SK-N-SH (cell line): ENCODE measurements around the gene PICK1. TPM values are rescaled to one million over a fixed set of nuclear protein-coding genes. Genes with fewer than 3 reads are reported as not detected.

Source experiments
- CTCF ChIA-PET: fragments of 300-600, 350-600 bp; formaldehyde crosslinking; extraction: SDS; loops from one replicate; lab custom pipeline; 2021; lab: Yijun Ruan, JAX
- POLR2A ChIA-PET: fragments of 350-600 bp; sonication (Branson Sonifier 250); formaldehyde crosslinking; extraction: SDS; loops from one replicate; lab custom pipeline; 2020; ENCODE audit warnings: antibody characterized with exemption, inconsistent platforms; lab: Yijun Ruan, JAX
- DNase-seq: peaks from one replicate; pipeline ENCODE4 v3.0.0; 2012
- H2AFZ ChIP-seq: fragments of 200-600 bp; sonication (generic); 2 replicates; pipeline ENCODE4 v1.8.1; 2016; ENCODE audit warnings: antibody characterized with exemption, mild to moderate bottlenecking, low read depth
- H3F3A ChIP-seq: fragments of 200-600 bp; sonication (generic); replicated peaks from 2 replicates; pipeline ENCODE3; 2016; ENCODE audit warnings: antibody characterized with exemption, mild to moderate bottlenecking; ENCODE audit not compliant: insufficient read depth
- H3K27ac ChIP-seq, 2 experiments: fragments of 200-500 bp in 1 of 2; fragments of 200-600 bp in 1 of 2; sonication (Bioruptor generic) in 1 of 2; sonication (generic), shearing (Covaris generic) in 1 of 2; 2 replicates each; pipeline versions ENCODE4 v1.5.1 to v1.6.1; 2014 to 2016; ENCODE audit warnings: low read depth in 2 of 2, inconsistent platforms in 1 of 2, low read length in 1 of 2, mild to moderate bottlenecking in 1 of 2, mixed read lengths in 1 of 2
- H3K27me3 ChIP-seq: fragments of 200-600 bp; sonication (generic), shearing (Covaris generic); 2 replicates; pipeline ENCODE4 v1.6.1; 2016; ENCODE audit warnings: mixed run types; ENCODE audit not compliant: insufficient read depth
- H3K36me3 ChIP-seq, 2 experiments: fragments of 200-500 bp in 1 of 2; fragments of 200-600 bp in 1 of 2; sonication (Bioruptor generic) in 1 of 2; sonication (generic) in 1 of 2; replicated peaks in 1 of 2; 2 replicates each; pipeline versions ENCODE3 to v1.5.1; 2014 to 2016; ENCODE audit warnings: low read length in 1 of 2, mild to moderate bottlenecking in 1 of 2; ENCODE audit not compliant: insufficient read depth in 2 of 2, control insufficient read depth in 1 of 2
- H3K4me1 ChIP-seq, 2 experiments: fragments of 200-500 bp in 1 of 2; fragments of 200-600 bp in 1 of 2; sonication (Bioruptor generic) in 1 of 2; sonication (generic), shearing (Covaris generic) in 1 of 2; 2 replicates each; pipeline versions ENCODE4 v1.5.1 to v1.6.1; 2014 to 2016; ENCODE audit warnings: low read depth in 1 of 2, low read length in 1 of 2, mixed run types in 1 of 2; ENCODE audit not compliant: insufficient read depth in 2 of 2, control insufficient read depth in 1 of 2
- H3K4me2 ChIP-seq: fragments of 200-600 bp; sonication (generic), shearing (Covaris generic); 2 replicates; pipeline ENCODE4 v1.6.1; 2017; ENCODE audit warnings: mixed run types
- H3K4me3 ChIP-seq, 2 experiments: fragments of 200-500 bp in 1 of 2; fragments of 200-600 bp in 1 of 2; sonication (Bioruptor generic) in 1 of 2; sonication (generic), shearing (Covaris generic) in 1 of 2; 2 replicates each; pipeline versions ENCODE4 v1.5.1 to v1.8.1; 2014 to 2016; ENCODE audit warnings: low read depth in 2 of 2, inconsistent platforms in 1 of 2, low read length in 1 of 2, mild to moderate bottlenecking in 1 of 2, mixed read lengths in 1 of 2, moderate library complexity in 1 of 2
- H3K79me2 ChIP-seq: fragments of 200-600 bp; sonication (generic); 2 replicates; pipeline ENCODE4 v1.8.1; 2017; ENCODE audit warnings: mild to moderate bottlenecking; ENCODE audit not compliant: insufficient read depth
- H3K9ac ChIP-seq: fragments of 200-600 bp; sonication (generic); 2 replicates; pipeline ENCODE4 v1.6.1; 2017; ENCODE audit warnings: mixed run types
- H3K9me2 ChIP-seq: fragments of 200-600 bp; sonication (generic); 2 replicates; pipeline ENCODE4 v1.6.1; 2017; ENCODE audit warnings: mixed run types
- H3K9me3 ChIP-seq: fragments of 200-600 bp; sonication (generic); 2 replicates; pipeline ENCODE4 v1.6.1; 2017; ENCODE audit warnings: mixed run types, mild to moderate bottlenecking, moderate library complexity
- H4K20me1 ChIP-seq: fragments of 200-600 bp; sonication (generic); 2 replicates; pipeline ENCODE4 v1.6.1; 2017; ENCODE audit warnings: mild to moderate bottlenecking, mixed run types; ENCODE audit not compliant: insufficient read depth
- EZH2phosphoT487 ChIP-seq: fragments of 200-600 bp; sonication (generic); IDR thresholded peaks from 2 replicates; pipeline ENCODE4 v1.6.1; 2017; ENCODE audit warnings: low read depth, mixed run types, mild to moderate bottlenecking, antibody characterized with exemption, moderate library complexity, borderline replicate concordance
- FOSL2 ChIP-seq: IDR thresholded peaks from 2 replicates; pipeline ENCODE4 v1.4.0; 2012; ENCODE audit warnings: low read depth, mild to moderate bottlenecking, moderate library complexity, borderline replicate concordance
- FOXJ3 ChIP-seq: sonication (generic); formaldehyde crosslinking; IDR thresholded peaks from 2 replicates; pipeline ENCODE4 v1.5.1; 2020; ENCODE audit warnings: mild to moderate bottlenecking, missing genetic modification reagents
- FOXM1 ChIP-seq: IDR thresholded peaks from 2 replicates; pipeline ENCODE4 v1.4.0; 2012; ENCODE audit warnings: low read depth, mild to moderate bottlenecking
- GABPA ChIP-seq: IDR thresholded peaks from 2 replicates; pipeline ENCODE4 v1.4.0; 2012; ENCODE audit warnings: low read depth, mild to moderate bottlenecking
- GATA2 ChIP-seq: sonication (generic); formaldehyde crosslinking; IDR thresholded peaks from 2 replicates; pipeline ENCODE4 v1.5.0; 2020; ENCODE audit warnings: mild to moderate bottlenecking, missing genetic modification reagents
- MEF2A ChIP-seq: IDR thresholded peaks from 2 replicates; pipeline ENCODE4 v1.4.0; 2012; ENCODE audit warnings: low read depth, borderline replicate concordance
- NFIC ChIP-seq: IDR thresholded peaks from 2 replicates; pipeline ENCODE4 v1.4.0; 2012; ENCODE audit warnings: borderline replicate concordance
- NRF1 ChIP-seq: IDR thresholded peaks from 2 replicates; pipeline ENCODE4 v1.6.1; 2012; ENCODE audit warnings: low read depth, mild to moderate bottlenecking, low read length
- RAD21 ChIP-seq: IDR thresholded peaks from 2 replicates; pipeline ENCODE4 v1.6.1; 2012; ENCODE audit warnings: mild to moderate bottlenecking, low read length
- RFX5 ChIP-seq: IDR thresholded peaks from 2 replicates; pipeline ENCODE4 v1.6.1; 2012; ENCODE audit warnings: mild to moderate bottlenecking, improper control_type of control experiment, low read length
- TAF1 ChIP-seq: IDR thresholded peaks from 2 replicates; pipeline ENCODE4 v1.6.1; 2012; ENCODE audit warnings: low read depth, mild to moderate bottlenecking, low read length, moderate library complexity, borderline replicate concordance
- TCF12 ChIP-seq: IDR thresholded peaks from 2 replicates; pipeline ENCODE4 v1.4.0; 2012
- TEAD4 ChIP-seq: IDR thresholded peaks from 2 replicates; pipeline ENCODE4 v1.4.0; 2012; ENCODE audit warnings: mild to moderate bottlenecking, borderline replicate concordance; ENCODE audit not compliant: insufficient read depth
- YY1 ChIP-seq: IDR thresholded peaks from 2 replicates; pipeline ENCODE4 v1.4.0; 2012; ENCODE audit warnings: low read depth, mild to moderate bottlenecking
- WGBS: methylation state at CpG from one replicate; pipeline ENCODE4 v1.1.6; 2017; ENCODE audit warnings: low lambda C conversion rate; 5-methylcytosine and 5-hydroxymethylcytosine counted together
- polyA plus RNA-seq, 3 experiments: library from polyadenylated mRNA; depleted of rRNA; stranded (reverse); fragments of >200 nt; gene quantifications; 2 replicates each; pipeline ENCODE4 v1.2.3, GENCODE V29; 2012
- TF ChIP-seq, protein P1 (sequence below): fragments of 150-350 bp; IDR thresholded peaks from 2 replicates; pipeline ENCODE4 v1.6.1; 2017; ENCODE audit warnings: antibody characterized with exemption, low read length, low read depth, borderline replicate concordance
- TF ChIP-seq, protein P2 (sequence below): IDR thresholded peaks from 2 replicates; pipeline ENCODE4 v1.4.0; 2012; ENCODE audit warnings: low read depth

The PICK1 gene
- polyA plus RNA-seq, 1 of the 3 experiments (the other 2 are of a cell fraction), result 36.8 TPM

DNA sequence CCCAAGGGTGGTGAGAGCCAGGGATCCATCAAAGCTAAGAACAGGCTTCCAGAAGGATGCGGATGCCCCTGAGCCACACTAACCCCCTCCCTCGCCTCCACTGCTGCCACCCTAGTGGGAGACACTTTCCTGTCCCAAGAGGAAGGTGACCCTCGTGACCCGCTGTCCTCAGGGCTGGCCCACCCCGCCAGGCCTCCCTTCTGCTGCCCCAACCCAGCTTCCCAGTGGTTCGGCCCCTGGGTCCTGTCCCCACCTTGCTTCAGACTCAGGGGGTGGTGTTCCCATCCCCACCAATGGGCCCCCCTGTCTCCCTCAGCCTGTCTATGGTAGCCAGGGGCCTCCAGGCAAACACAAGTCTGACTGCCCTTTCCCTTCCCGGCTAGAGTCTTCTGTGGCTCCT is 6.5 kb upstream of the PICK1 start:
- TF ChIP-seq TCF12, result no peak
- no peak for TF ChIP-seq GABPA
- TF ChIP-seq, protein P1, sequence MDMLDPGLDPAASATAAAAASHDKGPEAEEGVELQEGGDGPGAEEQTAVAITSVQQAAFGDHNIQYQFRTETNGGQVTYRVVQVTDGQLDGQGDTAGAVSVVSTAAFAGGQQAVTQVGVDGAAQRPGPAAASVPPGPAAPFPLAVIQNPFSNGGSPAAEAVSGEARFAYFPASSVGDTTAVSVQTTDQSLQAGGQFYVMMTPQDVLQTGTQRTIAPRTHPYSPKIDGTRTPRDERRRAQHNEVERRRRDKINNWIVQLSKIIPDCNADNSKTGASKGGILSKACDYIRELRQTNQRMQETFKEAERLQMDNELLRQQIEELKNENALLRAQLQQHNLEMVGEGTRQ, result no peak
- no peak for TF ChIP-seq EZH2phosphoT487
- no peak for TF ChIP-seq MEF2A
- TF ChIP-seq GATA2, result no peak
- no peak for TF ChIP-seq RFX5
- TF ChIP-seq, protein P2, sequence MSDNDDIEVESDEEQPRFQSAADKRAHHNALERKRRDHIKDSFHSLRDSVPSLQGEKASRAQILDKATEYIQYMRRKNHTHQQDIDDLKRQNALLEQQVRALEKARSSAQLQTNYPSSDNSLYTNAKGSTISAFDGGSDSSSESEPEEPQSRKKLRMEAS, result no peak
- TF ChIP-seq TAF1, result no peak
- TF ChIP-seq TEAD4, result no peak
- no peak for TF ChIP-seq YY1
- TF ChIP-seq FOXJ3 (CRISPR knock-in tag), result no peak
- TF ChIP-seq FOXM1, result no peak
- no peak for TF ChIP-seq NFIC
- TF ChIP-seq RAD21, result no peak
- DNase-seq, result no peak
- Histone ChIP-seq H3F3A (no peaks in the 10 kb centered on the region), H3K4me3 (no peak overlapping the region), H3K4me1 (no peaks in the 10 kb centered on the region; a peak in 1 of 4 replicates), H2AFZ (no peak overlapping the region), H3K36me3 (no peaks in the 10 kb centered on the region), H3K4me2 (no peak overlapping the region), H3K79me2 (no peaks in the 10 kb centered on the region), H3K27ac (no peak overlapping the region), H3K27me3 (no peaks in the 10 kb centered on the region; the same call in 1 of the 2 replicates), H3K9me3 (no peaks in the 10 kb centered on the region), H3K9me2 (no peaks in the 10 kb centered on the region), H4K20me1 (no peaks in the 10 kb centered on the region), H3K9ac (no peak overlapping the region)
- 63% methylated on average over 1 of the region's 7 CpGs for WGBS
- POLR2A ChIA-PET, result no interaction called here
- CTCF ChIA-PET, result interaction anchor here (0.6 kb wide), 1 partner anchor 302 kb away, joined by 3 read pairs; no protein-coding TSS in a partner anchor

DNA sequence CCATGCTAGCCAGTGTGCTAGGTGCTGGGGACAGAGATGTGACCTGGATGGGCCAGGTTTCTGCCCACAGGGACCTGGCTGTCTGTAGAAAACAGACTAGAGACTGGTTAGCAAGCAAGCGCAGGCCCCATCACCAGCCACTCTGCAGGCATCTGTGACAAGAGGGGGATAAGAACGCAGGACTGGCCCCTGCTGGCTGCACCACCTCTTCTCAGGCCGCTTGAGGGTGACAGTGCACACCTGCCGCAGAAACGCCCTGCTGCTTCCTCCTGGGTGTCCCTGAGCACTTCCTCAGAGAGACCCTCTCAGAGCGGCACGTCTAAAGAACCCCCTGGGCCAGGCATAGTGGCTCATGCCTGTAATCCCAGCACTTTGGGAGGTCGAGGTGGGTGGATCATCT is 5.9 kb upstream of the PICK1 start:
- H3K27me3 ChIP-seq, result no peaks in the 10 kb centered on the region; the same call in 1 of the 2 replicates
- H3K4me3 ChIP-seq, result no peak overlapping the region
- H3K9me2 ChIP-seq, result no peaks in the 10 kb centered on the region
- no peaks in the 10 kb centered on the region for H3F3A ChIP-seq
- no peak overlapping the region for H3K4me2 ChIP-seq
- H3K27ac ChIP-seq, result no peak overlapping the region
- no peak for TF ChIP-seq FOXJ3 (CRISPR knock-in tag)
- no peak for TF ChIP-seq NRF1
- TF ChIP-seq TAF1, result no peak
- TF ChIP-seq FOSL2, result no peak
- TF ChIP-seq, all 33 proteins: peak for 0
- H4K20me1 ChIP-seq, result no peaks in the 10 kb centered on the region
- H3K9me3 ChIP-seq, result no peaks in the 10 kb centered on the region
- no peaks in the 10 kb centered on the region for H3K79me2 ChIP-seq
- POLR2A ChIA-PET, result no interaction called here
- CTCF ChIA-PET, result interaction anchor here (0.7 to 1.7 kb wide), 7 partner anchors 15 to 514 kb away, joined by 3 to 19 read pairs (median 5); partner anchors contain the start of gene PLA2G6
- H3K4me1 ChIP-seq, result no peaks in the 10 kb centered on the region; a peak in 1 of 4 replicates
- H2AFZ ChIP-seq, result no peak overlapping the region
- WGBS, result 47% methylated on average over 3 of the region's 8 CpGs
- no peak for DNase-seq
- H3K36me3 ChIP-seq, result no peaks in the 10 kb centered on the region
- H3K9ac ChIP-seq, result no peak overlapping the region
